ENCODE measurements around the gene NOTO.

DNA sequence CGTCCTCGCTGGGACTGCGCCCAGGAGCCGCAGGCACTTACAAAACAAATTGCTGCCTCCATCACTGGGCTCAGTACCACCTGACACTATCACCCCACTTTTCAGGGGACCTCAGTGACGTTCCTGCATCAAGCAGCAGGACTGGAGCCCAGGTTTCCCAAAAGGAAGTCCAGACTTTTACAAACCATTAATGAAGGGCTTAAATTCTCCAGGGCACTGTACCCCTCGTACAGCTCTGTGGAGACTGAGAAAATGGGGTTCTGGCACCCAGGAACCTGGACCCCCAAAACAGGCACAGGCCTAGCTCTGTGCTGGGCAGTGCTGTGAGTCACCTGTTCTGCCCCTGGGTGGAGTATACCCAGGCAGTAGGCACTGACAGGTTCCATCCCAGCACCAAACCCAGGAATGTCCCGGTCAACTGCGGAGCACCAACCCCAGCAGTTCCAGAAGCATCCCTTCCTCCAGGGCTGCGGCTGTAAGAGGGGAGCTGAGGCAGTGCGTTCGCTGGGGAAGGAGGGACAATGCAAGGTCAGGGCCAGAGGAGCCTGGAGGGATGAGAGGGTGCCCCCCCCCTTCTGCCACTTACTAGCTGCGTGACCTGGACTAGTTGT, 24.6 kb upstream of the NOTO start:
- TF ChIP-seq POLR2A (IDR thresholded peaks at IDR 0.05) (no peak), POLR2AphosphoS5 (IDR thresholded peaks at IDR 0.05) (no peak), EP300 (IDR thresholded peaks at IDR 0.05) (no peak)
- TF ChIP-seq, protein P1, sequence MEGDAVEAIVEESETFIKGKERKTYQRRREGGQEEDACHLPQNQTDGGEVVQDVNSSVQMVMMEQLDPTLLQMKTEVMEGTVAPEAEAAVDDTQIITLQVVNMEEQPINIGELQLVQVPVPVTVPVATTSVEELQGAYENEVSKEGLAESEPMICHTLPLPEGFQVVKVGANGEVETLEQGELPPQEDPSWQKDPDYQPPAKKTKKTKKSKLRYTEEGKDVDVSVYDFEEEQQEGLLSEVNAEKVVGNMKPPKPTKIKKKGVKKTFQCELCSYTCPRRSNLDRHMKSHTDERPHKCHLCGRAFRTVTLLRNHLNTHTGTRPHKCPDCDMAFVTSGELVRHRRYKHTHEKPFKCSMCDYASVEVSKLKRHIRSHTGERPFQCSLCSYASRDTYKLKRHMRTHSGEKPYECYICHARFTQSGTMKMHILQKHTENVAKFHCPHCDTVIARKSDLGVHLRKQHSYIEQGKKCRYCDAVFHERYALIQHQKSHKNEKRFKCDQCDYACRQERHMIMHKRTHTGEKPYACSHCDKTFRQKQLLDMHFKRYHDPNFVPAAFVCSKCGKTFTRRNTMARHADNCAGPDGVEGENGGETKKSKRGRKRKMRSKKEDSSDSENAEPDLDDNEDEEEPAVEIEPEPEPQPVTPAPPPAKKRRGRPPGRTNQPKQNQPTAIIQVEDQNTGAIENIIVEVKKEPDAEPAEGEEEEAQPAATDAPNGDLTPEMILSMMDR (IDR thresholded peaks at IDR 0.05), result peak in 1 of 6 experiments; percentile 30

Data from upper lobe of left lung (tissue), 4 donors.